A673 (cell line): ENCODE results near the gene SLC25A21. TPM values are rescaled to one million over a fixed set of nuclear protein-coding genes. Genes with fewer than 3 reads are reported as not detected.

ENCODE experiments used
- BruUV-seq: library from RNA; stranded (reverse); fragments of 400-500 nt; replicated peaks from 2 replicates; lab custom pipeline; 2021; lab: Mats Ljungman, UMichigan
- CTCF ChIA-PET: fragments of 300-600 bp; sonication (Branson Sonifier 250); formaldehyde crosslinking; loops from one replicate; lab custom pipeline; 2022; ENCODE audit warnings: antibody characterized with exemption; lab: Charles Lee
- POLR2A ChIA-PET: fragments of 300-600 bp; sonication (Branson Sonifier 250); formaldehyde crosslinking; loops from one replicate; lab custom pipeline; 2022; ENCODE audit warnings: antibody characterized with exemption; ENCODE audit not compliant: low non-redundant PET; lab: Charles Lee
- DNase-seq: peaks from one replicate; pipeline ENCODE4 v3.0.0-alpha.2; 2015; ENCODE audit warnings: low spot score
- H3K27ac ChIP-seq: fragments of 200-600 bp; sonication (generic); 2 replicates; pipeline ENCODE4 v1.5.1; 2016; ENCODE audit warnings: mixed run types, low read depth, mild to moderate bottlenecking, mixed read lengths, antibody characterized with exemption, low read length; ENCODE audit not compliant: poor library complexity, severe bottlenecking
- H3K27me3 ChIP-seq: fragments of 200-600 bp; sonication (generic); replicated peaks from 2 replicates; pipeline ENCODE4 v1.6.1; 2017; ENCODE audit warnings: mixed run types, low read depth, mild to moderate bottlenecking, mixed read lengths, antibody characterized with exemption, low read length; ENCODE audit not compliant: insufficient read depth, poor library complexity
- H3K36me3 ChIP-seq: fragments of 200-600 bp; sonication (generic); 2 replicates; pipeline ENCODE4 v1.6.1; 2016; ENCODE audit warnings: mixed run types, mild to moderate bottlenecking, mixed read lengths, antibody characterized with exemption, low read length; ENCODE audit not compliant: insufficient read depth, poor library complexity, severe bottlenecking
- H3K4me1 ChIP-seq: fragments of 200-600 bp; sonication (generic); 2 replicates; pipeline ENCODE4 v1.6.1; 2017; ENCODE audit warnings: mixed run types, mild to moderate bottlenecking, mixed read lengths, antibody characterized with exemption, low read length; ENCODE audit not compliant: insufficient read depth, poor library complexity, severe bottlenecking
- H3K4me3 ChIP-seq: fragments of 200-600 bp; sonication (generic); 2 replicates; pipeline ENCODE4 v1.5.1; 2016; ENCODE audit warnings: low read depth, mixed run types, mild to moderate bottlenecking, mixed read lengths, low read length; ENCODE audit not compliant: poor library complexity, severe bottlenecking
- H3K9me3 ChIP-seq: fragments of 200-600 bp; sonication (generic); 2 replicates; pipeline ENCODE4 v1.6.1; 2016; ENCODE audit warnings: mixed run types, low read depth, mild to moderate bottlenecking, mixed read lengths, antibody characterized with exemption, low read length; ENCODE audit not compliant: poor library complexity, severe bottlenecking
- CTCF ChIP-seq: fragments of 300-800, 200-600 bp; sonication (generic); conservative IDR thresholded peaks from 2 replicates; pipeline ENCODE4 v1.5.1; 2017; ENCODE audit warnings: low read depth, mild to moderate bottlenecking, antibody characterized with exemption, low read length, moderate library complexity, mixed read lengths
- EZH2 ChIP-seq: fragments of 200-600 bp; sonication (generic); IDR thresholded peaks from 2 replicates; pipeline ENCODE4 v1.6.1; 2017; ENCODE audit warnings: borderline replicate concordance, low read depth, mild to moderate bottlenecking, mixed read lengths, antibody characterized with exemption, low read length; ENCODE audit not compliant: poor library complexity, severe bottlenecking
- intact Hi-C: fragments of 100-400 bp; cut with micrococcal nuclease; formaldehyde crosslinking; loops from one replicate; pipeline ENCODE4 v1.10.0; 2022; ENCODE audit not compliant: unreplicated experiment
- total RNA-seq: library from RNA; stranded (reverse); gene quantifications from 2 replicates; pipeline ENCODE4 v1.2.3, GENCODE V29; 2021

SLC25A21 gene
- total RNA-seq, 1 experiment from 2014 or later: 4.7 TPM

DNA sequence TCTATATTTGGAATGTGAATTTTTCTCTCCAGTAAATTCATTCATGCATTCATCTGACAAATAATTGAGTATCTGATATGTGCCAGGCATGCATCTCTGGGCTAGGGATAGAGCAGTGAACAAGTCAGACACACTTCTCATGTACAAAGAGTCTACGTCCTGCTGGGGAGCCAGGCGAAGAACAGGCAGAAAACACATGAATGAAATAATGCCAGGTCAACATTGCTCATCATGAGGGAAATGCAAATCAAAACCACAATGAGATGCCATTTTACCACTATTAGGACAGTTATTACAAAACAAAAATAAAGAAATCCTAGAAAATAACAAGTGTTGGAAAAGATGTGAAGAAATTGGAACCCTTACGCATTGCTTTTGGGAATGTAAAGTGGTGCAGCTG, 420.5 kb downstream of the SLC25A21 start:
- intact Hi-C loops: no loop called here
- no peak for TF ChIP-seq EZH2
- TF ChIP-seq CTCF: no peak
- ChIA-PET POLR2A (interaction anchor here (0.6 kb wide), 1 partner anchor 127 kb away, joined by 4 read pairs; no protein-coding TSS in a partner anchor), CTCF (no interaction called here)
- H3K9me3 ChIP-seq: peaks cover 9% of the 10 kb centered on the region
- no peaks in the 10 kb centered on the region for H3K27me3 ChIP-seq
- no peak for DNase-seq
- H3K27ac ChIP-seq: no peak overlapping the region
- peaks cover 25% of the 10 kb centered on the region for H3K4me1 ChIP-seq
- no TSS peak for BruUV-seq
- H3K36me3 ChIP-seq: no peaks in the 10 kb centered on the region
- no peak overlapping the region for H3K4me3 ChIP-seq

GRCh38 chr14:36751106-36751505, 421.3 kb downstream of the SLC25A21 start:
- Histone ChIP-seq H3K27ac (no peak overlapping the region), H3K27me3 (no peaks in the 10 kb centered on the region), H3K4me3 (no peak overlapping the region), H3K4me1 (peaks cover 20% of the 10 kb centered on the region), H3K9me3 (peaks cover 9% of the 10 kb centered on the region), H3K36me3 (no peaks in the 10 kb centered on the region)
- intact Hi-C loops: no loop called here
- BruUV-seq: no TSS peak
- no peak for DNase-seq
- CTCF ChIA-PET: no interaction called here
- TF ChIP-seq EZH2 (no peak), CTCF (no peak)
- POLR2A ChIA-PET: no interaction called here

DNA sequence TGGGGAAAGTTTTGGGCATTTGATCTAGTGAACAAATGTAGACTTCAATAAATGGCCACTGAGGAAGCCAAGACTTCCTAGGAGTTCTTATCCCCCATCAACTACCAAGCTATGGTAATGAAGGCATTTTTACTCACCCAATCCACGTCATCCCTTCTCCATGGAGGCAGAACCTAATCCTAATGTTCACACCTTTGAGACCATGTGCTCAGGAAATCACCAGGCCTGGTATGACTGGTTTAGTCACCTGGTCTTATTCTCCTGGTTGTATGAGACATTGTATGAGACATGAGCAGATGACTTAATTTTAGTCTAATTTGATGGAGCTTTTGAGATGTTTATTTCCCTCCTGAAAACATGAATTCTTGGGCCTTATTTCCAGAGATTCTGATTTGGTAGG, 422.2 kb downstream of the SLC25A21 start:
- Histone ChIP-seq H3K36me3 (no peaks in the 10 kb centered on the region), H3K4me3 (no peak overlapping the region), H3K4me1 (peaks cover 11% of the 10 kb centered on the region), H3K27ac (no peak overlapping the region), H3K27me3 (no peaks in the 10 kb centered on the region), H3K9me3 (peaks cover 9% of the 10 kb centered on the region)
- intact Hi-C loops: no loop called here
- BruUV-seq: no TSS peak
- no peak for TF ChIP-seq EZH2
- no peak for TF ChIP-seq CTCF
- CTCF ChIA-PET: no interaction called here
- POLR2A ChIA-PET: no interaction called here
- no peak for DNase-seq
